PC-3 (cell line): Measurements from ENCODE around the gene STPG3.

Experiments
- CTCF ChIP-seq: fragments of 300-600 bp; sonication (generic); conservative IDR thresholded peaks from 2 replicates; pipeline ENCODE4 v1.5.1; 2017; ENCODE audit warnings: antibody characterized with exemption, low read depth, mild to moderate bottlenecking, low read length
- EZH2 ChIP-seq: fragments of 300-600 bp; sonication (generic); IDR thresholded peaks from one replicate; pipeline ENCODE4 v1.6.1; 2017; ENCODE audit warnings: antibody characterized with exemption, mild to moderate bottlenecking, low read length; ENCODE audit not compliant: unreplicated experiment
- EZH2phosphoT487 ChIP-seq: fragments of 300-600 bp; sonication (generic); IDR thresholded peaks from 2 replicates; pipeline ENCODE4 v1.6.1; 2018; ENCODE audit warnings: mild to moderate bottlenecking, antibody characterized with exemption, low read length, borderline replicate concordance

GRCh38 chr9:137297966-137298365 lies 46.9 kb downstream of the STPG3 start:
- TF ChIP-seq CTCF = no peak
- no peak for TF ChIP-seq EZH2phosphoT487
- TF ChIP-seq EZH2 = no peak
